Skin of body (tissue), 2 donors: ENCODE data around the gene SORCS2. TPM values are rescaled to one million over a fixed set of nuclear protein-coding genes. Genes with fewer than 3 reads are reported as not detected.

Source experiments
- DNase-seq: peaks from one replicate; lab custom pipeline; 2025; lab: John Stamatoyannopoulos, UW
- total RNA-seq: library from RNA; depleted of rRNA; stranded (reverse); fragments of >200 nt; gene quantifications from one replicate; pipeline ENCODE4 v1.2.3, GENCODE V29; 2014

The SORCS2 gene
- total RNA-seq, 1 donor from 2014 or later = 5.8 TPM

DNA sequence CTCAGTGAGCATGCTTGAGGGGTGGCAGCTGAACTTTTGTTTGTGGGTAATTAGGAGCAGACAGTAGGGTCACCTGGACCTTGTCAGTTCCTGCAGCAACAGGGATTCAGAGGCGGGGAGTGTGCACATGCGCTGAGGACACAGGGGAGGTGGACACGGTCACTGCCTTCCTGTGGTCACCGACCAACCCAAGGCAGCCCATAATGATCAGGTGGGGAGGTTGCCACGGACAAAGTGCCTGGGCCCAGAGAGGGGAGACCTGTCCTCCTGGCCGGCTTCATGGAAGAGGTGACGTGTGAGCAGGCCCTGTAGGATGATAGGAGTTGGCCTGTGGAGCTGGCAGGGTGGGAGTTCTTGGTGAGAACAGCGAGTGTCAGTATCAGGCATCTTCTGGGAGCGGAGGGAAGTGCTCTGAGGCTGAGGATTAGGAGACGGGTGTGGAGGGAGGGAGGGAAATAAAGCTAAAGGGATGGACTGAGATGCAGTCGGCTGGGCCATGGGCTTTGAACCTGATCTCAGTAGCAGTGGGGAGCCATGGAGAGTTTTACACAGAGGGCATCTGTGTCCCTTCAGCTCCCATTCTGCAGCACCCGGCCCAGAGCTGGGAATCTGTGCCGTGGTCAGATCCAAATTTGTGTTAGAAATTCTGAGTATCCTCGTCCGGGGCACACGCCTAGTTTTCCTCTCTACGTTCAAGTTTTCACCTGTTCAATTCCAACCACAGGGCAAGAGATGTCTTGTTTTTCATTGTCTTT, 142.4 kb downstream of the SORCS2 start:
- DNase-seq = no peak

DNA sequence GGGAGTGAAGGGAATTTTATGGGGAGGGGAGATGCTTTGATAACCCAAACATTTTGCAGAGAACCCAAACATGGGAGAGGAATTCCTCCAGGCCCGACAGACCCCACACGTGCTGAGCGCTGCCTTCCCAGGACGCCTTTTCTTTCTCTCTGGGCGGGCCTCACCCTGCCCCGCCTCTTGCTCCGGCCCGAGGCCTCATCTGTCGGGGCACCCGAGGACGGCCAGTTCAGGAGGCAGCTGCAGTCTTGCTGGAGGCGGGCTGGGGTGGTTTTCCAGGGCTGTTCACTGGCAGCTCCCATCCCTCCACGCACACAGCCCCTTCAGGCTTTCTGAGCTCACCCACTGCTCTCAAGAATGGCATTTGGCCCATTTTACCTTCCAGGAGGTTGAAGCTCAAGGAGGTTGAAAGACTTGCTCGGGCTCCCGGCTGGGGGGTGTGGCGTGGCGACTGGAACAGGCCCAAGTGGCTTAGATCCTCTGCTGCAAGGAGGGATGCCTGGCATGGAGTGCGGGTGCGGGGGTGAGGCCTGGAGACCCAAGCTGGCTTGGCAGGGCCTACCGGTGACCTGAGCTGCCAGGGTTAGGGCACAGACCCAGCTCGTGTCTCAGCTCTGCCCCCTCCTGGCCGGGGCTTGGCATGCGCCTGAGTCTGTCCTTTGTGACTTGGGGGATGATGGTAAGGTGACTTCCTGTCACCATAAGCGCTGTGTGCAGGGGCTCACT, 143.2 kb downstream of the SORCS2 start:
- DNase-seq = peak; percentile 18

DNA sequence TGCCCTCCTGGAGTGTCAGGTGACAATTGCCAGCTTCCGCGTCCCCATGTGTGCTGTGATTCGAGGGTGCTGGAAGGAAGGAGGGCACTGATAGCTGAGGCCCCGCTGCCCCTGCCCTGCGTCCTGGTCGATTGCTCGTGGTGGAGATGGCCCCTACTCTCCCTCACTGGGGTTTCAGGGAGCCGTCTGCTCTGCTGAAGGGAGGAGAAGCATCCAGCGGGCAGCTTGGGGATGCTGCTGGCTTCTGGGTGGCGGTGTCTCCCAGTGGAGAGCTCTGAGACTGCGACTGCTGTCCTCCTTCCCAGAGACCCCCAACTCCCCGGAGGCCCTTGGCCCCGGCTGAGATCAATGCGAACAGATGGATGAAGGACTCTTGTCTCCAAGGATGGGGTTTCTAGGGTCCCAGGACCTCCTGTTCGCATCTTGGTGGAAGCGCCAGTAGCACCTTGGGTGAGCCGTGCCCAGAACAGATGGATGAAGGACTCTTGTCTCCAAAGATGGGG, 143.8 kb downstream of the SORCS2 start:
- DNase-seq = no peak

DNA sequence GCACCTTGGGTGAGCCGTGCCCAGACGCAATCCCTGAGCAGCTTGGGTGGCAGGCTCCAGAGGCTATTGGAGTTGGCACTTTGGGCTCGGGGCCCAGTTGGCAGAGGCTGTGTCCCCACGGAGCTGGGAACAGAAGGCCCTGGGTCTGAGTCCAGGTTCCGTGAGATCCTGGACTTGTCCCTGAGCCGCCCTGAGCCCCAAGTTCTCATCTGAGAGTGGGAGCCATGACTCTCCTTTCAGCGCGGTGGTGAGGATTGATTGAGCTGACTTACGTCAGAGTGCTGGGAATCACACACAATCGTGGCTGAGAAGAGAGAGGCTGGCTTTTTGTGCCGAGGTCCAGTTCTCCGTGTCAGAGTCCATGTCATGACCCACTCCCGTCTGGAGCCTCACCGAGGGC, 144.4 kb downstream of the SORCS2 start:
- DNase-seq = no peak

DNA sequence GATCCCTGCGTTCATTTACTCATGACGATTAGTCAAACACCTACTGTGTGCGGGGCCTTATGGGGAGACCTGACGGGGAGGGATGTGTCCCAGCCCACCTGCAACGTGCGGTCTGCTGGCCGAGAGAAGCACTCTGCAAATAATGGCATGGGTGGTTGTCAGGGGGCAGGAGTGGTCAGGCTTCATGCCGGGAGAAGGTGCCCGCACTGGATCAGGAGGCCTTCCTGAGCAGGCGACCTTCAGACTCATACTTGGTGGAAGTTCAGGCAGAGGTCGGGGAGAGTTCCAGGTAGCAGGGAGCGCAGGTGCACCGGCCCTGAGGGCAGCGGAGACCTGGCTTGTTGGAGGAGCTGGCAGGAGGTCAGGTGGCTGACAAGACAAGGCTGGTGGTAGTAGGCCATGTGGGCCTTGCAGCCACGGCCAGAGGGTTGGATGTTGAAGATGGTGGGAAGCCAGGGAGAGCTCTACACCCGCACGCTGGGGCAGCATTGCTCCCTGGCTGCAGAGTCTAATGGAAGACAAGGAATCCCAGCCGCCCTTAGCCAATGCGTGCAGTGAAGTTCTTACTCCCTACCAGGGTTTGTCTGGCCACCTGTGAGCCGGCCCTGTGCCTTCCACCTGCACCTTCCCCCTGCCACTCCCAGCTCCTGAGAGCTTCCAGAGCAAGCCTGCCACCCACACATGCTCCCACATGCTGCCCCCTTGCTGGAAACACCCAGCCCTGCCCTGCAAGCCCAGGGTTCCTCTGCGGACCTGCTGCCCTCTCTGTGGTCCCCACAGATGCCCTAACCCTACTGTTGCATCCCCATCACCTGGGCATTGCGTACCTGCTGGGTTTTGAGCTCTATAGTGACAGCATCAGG, 145.1 kb downstream of the SORCS2 start:
- DNase-seq = no peak

DNA sequence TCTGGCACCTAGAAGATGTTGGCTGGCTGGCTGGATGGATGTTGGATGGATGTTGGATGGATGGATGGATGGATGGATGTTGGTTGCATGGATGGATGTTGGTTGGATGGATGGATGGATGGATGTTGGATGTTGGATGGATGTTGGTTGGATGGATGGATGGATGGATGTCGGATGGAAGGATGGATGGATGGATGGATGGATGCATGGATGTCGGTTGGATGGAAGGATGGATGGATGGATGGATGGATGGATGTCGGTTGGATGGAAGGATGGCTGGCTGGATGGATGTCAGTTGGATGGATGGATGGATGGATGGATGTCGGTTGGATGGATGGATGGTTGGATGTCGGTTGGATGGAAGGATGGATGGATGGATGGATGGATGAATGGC, 145.7 kb downstream of the SORCS2 start:
- DNase-seq = no peak

DNA sequence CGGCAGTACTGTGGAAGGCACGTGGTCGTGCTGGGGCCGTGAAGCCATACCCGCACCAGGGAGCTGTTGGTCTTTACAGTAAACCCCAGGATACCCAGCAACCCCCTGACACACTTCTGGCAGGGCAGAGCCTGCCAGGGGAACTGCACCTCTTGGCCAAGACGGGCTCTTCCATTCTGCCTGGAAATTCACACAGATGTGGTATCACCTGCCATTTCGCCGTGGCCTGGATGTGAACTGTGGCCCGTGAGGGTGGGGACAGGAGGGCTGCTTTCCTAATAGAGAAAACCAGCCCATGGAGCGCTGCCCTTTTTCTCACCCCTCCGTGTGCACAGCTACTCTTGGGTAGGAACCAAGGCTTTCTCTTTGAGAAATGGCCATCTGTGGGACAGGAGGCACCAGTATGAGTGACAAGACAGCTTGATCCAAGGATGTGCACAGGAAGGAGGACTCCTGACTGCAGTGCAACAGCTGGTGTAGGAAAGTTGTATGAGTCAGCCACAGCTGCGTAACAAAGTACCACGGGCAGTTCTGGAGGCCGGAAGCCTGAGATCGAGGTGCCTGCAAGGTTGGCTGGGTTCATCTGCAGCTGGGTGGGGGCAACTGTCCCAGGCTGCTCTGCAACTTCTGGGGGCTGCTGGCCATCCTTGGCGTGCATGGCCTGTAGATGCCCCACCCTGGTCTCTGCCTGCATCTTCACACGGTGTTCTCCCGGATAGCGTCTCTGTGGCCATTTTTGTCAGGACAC, 146.7 kb downstream of the SORCS2 start:
- no peak for DNase-seq

DNA sequence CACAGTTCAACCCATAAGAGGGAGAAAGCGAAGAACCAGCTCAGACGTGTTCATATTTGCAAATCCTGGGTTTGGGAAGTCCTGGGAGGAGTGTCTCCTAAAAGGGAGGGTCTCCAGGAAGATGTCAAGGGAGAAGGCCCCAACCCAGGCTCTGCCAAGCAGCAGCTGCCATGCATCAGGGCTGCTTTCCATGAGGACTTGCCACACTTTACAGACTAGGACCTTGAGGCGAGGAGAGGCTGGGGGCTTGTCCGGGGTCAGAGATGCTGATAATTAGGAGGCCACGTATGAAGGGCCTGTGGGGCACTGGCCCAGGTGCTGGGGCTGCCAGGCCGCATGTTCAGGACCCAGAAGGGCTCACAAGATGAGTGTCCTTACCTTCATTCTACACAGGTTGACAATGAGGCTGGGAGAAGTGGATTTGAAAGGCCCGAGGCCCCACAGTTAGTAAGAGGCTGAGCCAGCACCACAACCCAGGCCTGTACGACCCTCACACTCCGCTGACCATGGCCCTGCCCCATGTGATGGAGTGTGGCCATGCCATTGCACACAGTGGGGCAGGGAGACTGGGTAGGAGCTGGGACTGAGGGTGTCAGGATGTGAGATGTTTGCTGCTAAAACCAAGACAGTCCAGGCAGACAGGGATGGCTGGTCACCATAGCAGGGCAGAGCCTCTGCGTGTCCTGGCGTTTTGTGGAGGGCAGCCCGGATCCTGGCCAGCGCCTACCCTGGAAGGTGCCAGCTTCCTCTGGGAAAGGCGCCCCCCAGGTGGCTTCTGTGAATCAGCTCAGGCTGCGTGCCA, 147.6 kb downstream of the SORCS2 start:
- DNase-seq = no peak

DNA sequence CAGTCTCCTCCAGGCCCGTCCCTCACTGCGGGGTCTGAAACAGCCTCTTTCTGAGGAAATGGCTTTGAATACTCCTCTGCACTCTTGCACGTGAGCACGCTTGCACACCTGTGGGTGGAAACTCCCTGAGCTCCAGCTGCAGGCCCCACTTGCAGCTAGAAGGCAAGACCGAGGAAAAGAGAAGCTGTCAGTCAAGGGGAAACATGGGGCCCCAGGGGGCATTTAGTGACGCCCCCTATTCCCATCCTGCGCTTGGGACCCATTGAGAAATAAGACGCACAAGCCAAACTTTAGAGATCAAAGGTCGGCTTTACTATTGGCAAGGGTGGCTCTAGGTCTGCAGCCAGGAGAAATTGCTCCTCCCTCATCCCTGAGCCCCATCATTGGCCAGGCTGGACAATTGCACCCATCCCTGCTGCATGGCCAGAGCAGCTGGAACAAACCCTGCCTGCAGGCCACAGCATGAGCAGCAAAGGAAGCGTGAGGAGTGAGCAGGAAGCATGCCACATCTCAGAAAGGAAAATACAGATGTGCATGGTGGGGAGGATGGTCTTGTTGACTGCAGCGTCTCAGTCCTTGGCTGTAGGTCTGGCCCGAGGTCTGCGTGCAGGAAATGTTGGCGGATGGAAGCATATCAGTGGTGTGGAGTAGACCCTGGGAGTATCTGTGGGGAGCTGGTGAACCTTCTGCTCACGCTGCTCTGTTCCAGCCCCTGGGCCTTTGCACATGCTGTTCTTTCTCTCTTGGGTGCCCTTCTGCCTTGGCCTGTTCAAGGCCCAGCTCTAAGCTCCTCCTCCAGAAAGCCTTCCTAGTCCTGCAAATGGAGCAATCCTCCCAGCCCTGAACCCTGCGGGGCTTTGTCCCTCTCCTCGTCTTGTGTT, 148.5 kb downstream of the SORCS2 start:
- no peak for DNase-seq

DNA sequence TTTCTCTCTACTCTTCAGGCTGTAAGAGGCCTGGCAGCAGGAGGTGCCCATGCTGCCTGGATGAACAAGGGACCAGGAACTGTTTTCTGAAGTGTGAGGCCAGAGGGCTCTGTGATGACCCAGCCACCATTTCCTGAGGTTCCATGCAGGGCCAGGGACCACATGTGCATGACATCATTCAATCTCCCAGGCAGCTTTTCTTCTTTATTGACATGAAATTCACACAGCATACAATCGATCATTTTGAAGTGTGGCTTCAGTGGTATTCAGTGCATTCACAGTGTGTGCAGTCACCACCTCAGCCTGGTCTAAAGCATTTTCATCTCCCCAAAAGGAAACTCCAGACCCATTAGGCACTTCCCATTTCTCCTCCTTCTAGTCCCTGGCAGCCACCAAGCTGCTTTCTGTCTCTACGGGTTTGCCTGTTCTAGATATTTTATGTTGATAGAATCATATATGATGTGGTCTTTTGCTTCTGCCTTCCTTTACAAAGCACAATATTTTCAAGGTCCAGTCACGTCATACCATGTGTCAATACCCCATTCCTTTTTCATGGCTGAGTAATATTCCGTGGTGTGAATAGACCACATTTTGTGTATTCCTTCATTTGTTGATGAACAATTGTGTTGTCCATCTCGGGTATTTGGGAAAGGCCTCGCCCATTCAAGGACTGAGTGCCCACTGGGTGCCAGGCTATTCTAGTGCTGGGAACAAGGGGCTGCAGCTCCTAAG, 149.3 kb downstream of the SORCS2 start:
- DNase-seq = no peak

DNA sequence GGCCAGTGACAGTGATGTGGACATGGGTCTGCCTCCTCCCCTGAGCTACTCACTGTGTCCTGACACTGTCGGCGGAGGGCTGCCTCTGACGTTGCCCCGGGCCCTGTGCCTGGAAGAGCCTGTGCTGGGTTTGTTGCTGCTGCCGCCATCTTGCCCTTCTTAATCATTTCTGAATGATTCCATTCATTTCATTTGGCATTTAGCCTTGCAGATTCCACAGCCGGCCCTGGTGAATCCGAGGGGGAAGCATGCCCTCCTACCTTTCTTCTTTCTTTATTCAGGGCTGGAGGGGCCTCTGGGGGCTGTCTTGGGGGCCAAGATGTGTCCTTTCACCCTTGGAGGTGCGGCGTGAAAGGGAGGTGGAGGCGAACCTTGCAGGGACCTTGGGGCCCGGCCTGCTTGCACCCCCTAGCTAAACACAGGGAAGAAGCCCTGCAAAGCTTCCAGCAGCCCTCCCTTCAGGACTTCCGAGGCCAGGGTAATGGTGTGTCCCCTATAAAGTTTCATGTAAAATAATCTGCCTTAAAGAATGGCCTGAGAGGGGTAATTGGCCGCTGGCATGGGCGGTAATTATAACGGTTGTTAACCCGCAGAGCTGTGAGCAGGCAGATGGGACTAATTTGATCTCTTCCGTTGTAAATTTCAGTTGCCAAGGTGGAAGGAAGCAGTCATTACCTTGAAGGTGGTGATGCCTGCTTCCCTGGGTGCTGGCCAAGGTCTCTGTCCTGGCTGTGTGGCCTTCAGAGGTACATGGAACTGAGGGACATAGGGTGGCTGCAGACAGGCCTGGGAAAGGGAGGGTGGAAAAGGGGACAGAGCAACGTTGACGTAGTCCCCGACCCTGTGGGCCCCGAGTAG, 150.1 kb downstream of the SORCS2 start:
- DNase-seq = no peak

DNA sequence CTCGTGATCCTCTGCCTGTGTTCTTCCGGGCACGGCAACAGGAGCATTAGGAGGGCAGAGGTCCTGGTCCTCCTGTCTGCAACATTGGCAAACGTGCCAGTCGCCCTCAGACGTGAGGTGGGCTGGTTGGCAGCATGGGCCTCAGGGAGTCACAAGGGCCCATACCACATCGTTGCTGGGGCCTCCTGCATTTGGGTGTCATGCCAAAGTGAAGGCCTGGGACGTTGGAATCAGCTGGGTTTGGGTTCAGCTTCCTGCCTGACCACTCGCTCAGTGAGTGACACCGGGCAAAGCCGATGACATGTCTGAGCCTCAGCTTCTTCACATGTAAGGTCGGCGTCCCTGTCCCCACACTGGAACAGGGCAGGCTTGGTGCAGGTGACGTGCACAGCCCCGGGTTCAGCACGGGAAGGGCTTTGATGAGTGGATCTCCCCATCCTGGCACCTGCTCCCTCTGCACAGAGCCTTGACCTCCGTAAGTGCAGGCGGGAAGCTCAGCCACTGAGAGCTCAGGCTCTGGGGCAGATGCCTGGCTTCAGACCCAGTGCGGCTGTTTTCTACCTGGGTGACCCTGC, 150.8 kb downstream of the SORCS2 start:
- DNase-seq = no peak

DNA sequence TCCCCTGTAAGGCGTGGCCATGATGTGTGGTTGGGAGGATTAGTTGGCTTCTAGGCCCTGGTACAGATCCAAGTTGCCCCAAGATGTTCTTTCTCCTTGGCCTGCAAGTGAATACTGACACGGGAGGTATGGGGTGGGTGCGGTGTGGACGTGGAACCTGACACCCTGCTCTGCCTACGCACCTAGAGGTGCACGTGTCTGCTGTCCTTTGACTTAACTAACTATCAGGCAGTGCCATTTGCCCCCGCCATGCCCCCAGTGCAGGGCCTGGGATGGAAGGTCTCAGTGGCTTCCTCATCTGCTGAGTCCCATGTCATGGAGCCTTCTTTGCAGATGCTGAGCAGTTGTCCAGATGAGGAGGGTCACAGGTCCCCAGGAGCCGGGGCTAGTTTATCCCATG, 151.6 kb downstream of the SORCS2 start:
- no peak for DNase-seq

DNA sequence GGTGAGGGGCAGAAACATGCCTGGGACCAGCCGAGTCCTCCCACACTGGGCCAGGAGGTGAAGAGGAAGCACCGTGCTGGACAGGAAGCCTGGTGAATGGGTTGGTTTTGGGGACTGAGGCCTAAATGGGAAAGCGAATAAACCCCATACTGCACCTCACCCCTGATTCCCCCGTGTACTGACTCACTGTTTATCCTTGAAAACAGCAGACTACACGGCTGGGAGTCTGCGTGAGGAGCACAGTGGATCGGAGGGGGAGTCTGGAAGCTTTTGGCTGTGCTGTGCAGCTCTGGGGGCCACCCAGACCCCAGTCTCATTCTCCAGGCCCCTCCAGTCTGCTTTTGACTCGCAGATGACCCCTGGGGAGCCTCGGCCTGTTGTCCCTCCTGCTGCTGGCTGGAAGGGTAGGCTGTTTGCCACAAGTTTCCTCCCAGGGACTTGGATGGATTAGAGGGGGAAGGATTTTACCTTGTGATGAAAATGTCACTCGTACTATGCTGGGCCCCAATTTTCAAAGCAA, 152.4 kb downstream of the SORCS2 start:
- no peak for DNase-seq

DNA sequence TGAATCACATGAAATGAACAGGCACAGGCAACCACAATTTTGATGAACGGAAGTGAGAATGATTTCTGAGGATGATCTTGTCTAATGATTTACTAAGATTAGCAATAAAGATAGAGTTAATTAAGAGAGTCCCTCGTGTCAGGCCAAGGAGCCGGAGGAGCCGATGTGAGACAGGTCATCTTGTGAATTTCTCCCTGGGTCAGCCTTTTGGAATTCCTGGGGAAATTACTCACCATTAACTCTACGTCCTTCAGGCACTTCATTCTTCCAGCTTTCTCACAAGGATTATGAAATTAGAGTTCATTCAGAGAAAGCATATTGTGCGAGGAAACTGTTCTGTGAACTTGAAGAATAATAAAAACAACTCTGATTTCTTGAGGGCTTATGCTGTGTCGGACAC, 155.6 kb downstream of the SORCS2 start:
- no peak for DNase-seq

DNA sequence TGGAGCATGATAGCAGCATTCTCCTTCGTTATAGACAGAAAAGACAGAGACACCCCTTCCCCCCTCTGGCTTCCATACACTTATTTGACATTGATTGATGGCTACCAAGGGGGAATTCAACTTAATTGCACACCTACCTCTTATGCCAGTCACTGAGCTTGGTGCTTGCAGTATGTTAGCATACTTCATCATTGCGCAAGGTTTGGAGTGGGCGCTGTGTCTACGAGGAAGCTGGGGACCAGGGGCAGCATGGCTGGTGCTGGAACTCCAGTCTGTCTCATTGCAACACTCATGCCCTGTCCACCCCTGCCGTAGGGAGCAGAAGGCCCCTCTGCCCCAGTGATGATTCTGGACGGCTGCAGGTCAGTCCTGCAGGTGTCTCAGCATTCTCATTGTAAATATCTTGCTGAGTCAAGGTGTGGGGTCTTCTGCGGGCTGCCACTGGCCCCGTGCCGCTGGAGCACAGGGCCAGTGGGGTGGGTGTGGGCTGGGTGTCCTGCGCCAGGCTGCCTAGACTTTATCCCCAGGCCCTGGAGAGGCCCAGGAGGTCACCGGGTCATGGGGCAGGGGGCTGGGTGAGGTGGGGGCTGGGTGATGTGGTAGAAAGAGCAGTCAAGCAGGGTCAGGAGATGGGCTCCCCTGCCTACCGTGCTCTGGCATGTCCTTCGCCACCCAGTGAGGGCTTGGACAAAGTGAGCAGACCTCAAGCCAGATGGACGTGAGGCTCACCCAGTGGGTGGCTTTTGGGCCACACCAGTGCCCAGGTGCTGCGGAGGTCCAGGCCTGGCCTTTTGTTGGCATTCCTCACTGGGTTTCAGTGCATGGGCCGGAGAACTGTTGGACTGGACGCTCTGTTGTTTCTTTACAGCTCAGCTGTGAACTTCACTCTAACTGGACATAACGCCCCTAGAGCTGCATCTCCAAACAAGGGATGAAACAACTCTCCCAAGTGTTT, 156.9 kb downstream of the SORCS2 start:
- DNase-seq = no peak
